Measurements from ENCODE around the gene PRPF8.
A peak's percentile ranks its signal among the peaks of the same experiment; 100 is the strongest.
"Not testable (repeated sequence)": the region's sequence is repeated elsewhere in the genome, so short reads cannot be mapped to it uniquely, and the experiment has no call there.

Gene PRPF8

GRCh38 chr17:1684378-1685189, at the start of gene PRPF8:
TSS of gene PRPF8 (minus strand) at chr17:1684867. CDS start at chr17:1684571, 296 bp downstream.
- peak; percentile 100 for DNase-seq

- no peak for DNase-seq
Observed at GRCh38 chr17:1733759-1734158, 49.1 kb upstream of the PRPF8 start.

GRCh38 chr17:1732833-1733321, 48.2 kb upstream of the PRPF8 start:
- DNase-seq: no peak

GRCh38 chr17:1732241-1732832, 47.7 kb upstream of the PRPF8 start:
- no peak for DNase-seq

- no peak for DNase-seq
Observed at GRCh38 chr17:1731194-1731506, 46.5 kb upstream of the PRPF8 start.

- no peak for DNase-seq
Observed at GRCh38 chr17:1730326-1731193, 45.9 kb upstream of the PRPF8 start.

- DNase-seq: no peak
Observed at GRCh38 chr17:1729966-1730325, 45.3 kb upstream of the PRPF8 start.

- peak; percentile 56 for DNase-seq
Observed at GRCh38 chr17:1727876-1728630, 43.4 kb upstream of the PRPF8 start.

- peak; percentile 52 for DNase-seq
Observed at GRCh38 chr17:1727258-1727789, 42.7 kb upstream of the PRPF8 start.

- DNase-seq: peak; percentile 55
Observed at GRCh38 chr17:1726626-1727257, 42.1 kb upstream of the PRPF8 start.

GRCh38 chr17:1725642-1726511, 41.2 kb upstream of the PRPF8 start:
- peak; percentile 52 for DNase-seq

GRCh38 chr17:1724869-1725641, 40.4 kb upstream of the PRPF8 start:
- peak; percentile 81 for DNase-seq

- peak; percentile 93 for DNase-seq
Observed at GRCh38 chr17:1724351-1724868, 39.7 kb upstream of the PRPF8 start, which contains the start of gene WDR81. TSS of gene WDR81 (plus strand) at chr17:1724704. CDS start at chr17:1724960, 256 bp downstream.

- DNase-seq: not testable (repeated sequence)
Observed at GRCh38 chr17:1722022-1722421, 37.4 kb upstream of the PRPF8 start.

- peak; percentile 87 for DNase-seq
Observed at GRCh38 chr17:1720856-1721386, 36.3 kb upstream of the PRPF8 start.

- DNase-seq: no peak
Observed at GRCh38 chr17:1718362-1719165, 33.9 kb upstream of the PRPF8 start.

GRCh38 chr17:1716912-1717695, 32.4 kb upstream of the PRPF8 start:
- DNase-seq: peak; percentile 100
